IMR-90 (cell line): ENCODE data around the gene STK36. TPM values are rescaled to one million over a fixed set of nuclear protein-coding genes. Genes with fewer than 3 reads are reported as not detected.
A peak's percentile ranks its signal among the peaks of the same experiment; 100 is the strongest.

Experiments used
- ATAC-seq: fragments of 200-7000 bp; cut with Tn5 transposase; 2 replicates; pipeline ENCODE4 v1.9.1; 2020; ENCODE audit warnings: low read depth, mild to moderate bottlenecking, moderate library complexity
- BruUV-seq: library from RNA; stranded (reverse); fragments of 400-500 nt; replicated peaks from 2 replicates; lab custom pipeline; 2021; lab: Mats Ljungman, UMichigan
- CTCF ChIA-PET: fragments of 300-600 bp; formaldehyde crosslinking; extraction: SDS; loops from one replicate; lab custom pipeline; 2021; ENCODE audit warnings: antibody characterized with exemption; lab: Yijun Ruan, JAX
- POLR2A ChIA-PET: fragments of 300-600 bp; sonication (Branson Sonifier 250); formaldehyde crosslinking; loops from one replicate; lab custom pipeline; 2022; ENCODE audit warnings: antibody characterized with exemption; ENCODE audit not compliant: unreplicated experiment; lab: Charles Lee
- DNase-seq: peaks from one replicate; pipeline ENCODE4 v3.0.0; 2013
- H2AFZ ChIP-seq: replicated peaks from 2 replicates; pipeline ENCODE3; 2013; ENCODE audit warnings: low read length, mild to moderate bottlenecking; ENCODE audit not compliant: poor library complexity
- H2AK5ac ChIP-seq: 2 replicates; pipeline ENCODE4 v1.6.1; 2013; ENCODE audit warnings: low read depth, low read length, inconsistent platforms
- H2AK9ac ChIP-seq: replicated peaks from 2 replicates; pipeline ENCODE3; 2013; ENCODE audit warnings: mild to moderate bottlenecking, low read depth, low read length, moderate library complexity; ENCODE audit not compliant: poor library complexity
- H2BK120ac ChIP-seq: 2 replicates; pipeline ENCODE4 v1.6.1; 2013; ENCODE audit warnings: low read depth, low read length, inconsistent platforms
- H2BK15ac ChIP-seq: 3 replicates; pipeline ENCODE4 v1.6.1; 2013; ENCODE audit warnings: low read depth, low read length, inconsistent platforms
- H2BK20ac ChIP-seq: 2 replicates; pipeline ENCODE4 v1.6.1; 2013; ENCODE audit warnings: low read depth, mild to moderate bottlenecking, inconsistent platforms, low read length, moderate library complexity
- H2BK5ac ChIP-seq: 2 replicates; pipeline ENCODE4 v1.6.1; 2013; ENCODE audit warnings: mild to moderate bottlenecking, low read depth, low read length, inconsistent platforms; ENCODE audit not compliant: poor library complexity, severe bottlenecking
- H3K14ac ChIP-seq: replicated peaks from 2 replicates; pipeline ENCODE4 v1.6.1; 2013; ENCODE audit warnings: low read depth, low read length, inconsistent platforms
- H3K18ac ChIP-seq: 2 replicates; pipeline ENCODE4 v1.6.1; 2013; ENCODE audit warnings: low read depth, low read length, control low read depth
- H3K23ac ChIP-seq: 2 replicates; pipeline ENCODE4 v1.6.1; 2013; ENCODE audit warnings: low read depth, low read length, inconsistent platforms
- H3K27ac ChIP-seq: 2 replicates; pipeline ENCODE4 v1.5.1; 2013; ENCODE audit warnings: mild to moderate bottlenecking, control low read depth, low read length; ENCODE audit not compliant: insufficient read depth
- H3K27me3 ChIP-seq: 2 replicates; pipeline ENCODE4 v1.6.1; 2013; ENCODE audit warnings: low read length; ENCODE audit not compliant: control insufficient read depth, insufficient read depth
- H3K36me3 ChIP-seq: 2 replicates; pipeline ENCODE4 v1.6.1; 2013; ENCODE audit warnings: low read length, mixed read lengths; ENCODE audit not compliant: control insufficient read depth, insufficient read depth
- H3K4ac ChIP-seq: 2 replicates; pipeline ENCODE4 v1.6.1; 2013; ENCODE audit warnings: low read depth, low read length, inconsistent platforms
- H3K4me1 ChIP-seq: 2 replicates; pipeline ENCODE4 v1.6.1; 2013; ENCODE audit warnings: low read length, mixed read lengths; ENCODE audit not compliant: control insufficient read depth, insufficient read depth
- H3K4me2 ChIP-seq: 2 replicates; pipeline ENCODE4 v1.6.1; 2013; ENCODE audit warnings: low read depth, mild to moderate bottlenecking, control low read depth, low read length, moderate library complexity
- H3K4me3 ChIP-seq: 2 replicates; pipeline ENCODE4 v1.5.1; 2013; ENCODE audit warnings: low read depth, mild to moderate bottlenecking, control low read depth, low read length, moderate library complexity; ENCODE audit not compliant: insufficient read depth
- H3K56ac ChIP-seq: 2 replicates; pipeline ENCODE4 v1.6.1; 2013; ENCODE audit warnings: low read length, inconsistent platforms; ENCODE audit not compliant: insufficient read depth; ENCODE audit errors: extremely low read depth
- H3K79me1 ChIP-seq, 2 experiments: 2 replicates each; pipeline ENCODE4 v1.6.1; 2013; ENCODE audit warnings: low read length in 2 of 2, inconsistent platforms in 1 of 2, low read depth in 1 of 2
- H3K9ac ChIP-seq: 2 replicates; pipeline ENCODE4 v1.6.1; 2013; ENCODE audit warnings: low read depth, low read length, control low read depth
- H3K9me1 ChIP-seq: 2 replicates; pipeline ENCODE4 v1.6.1; 2013; ENCODE audit warnings: low read length, inconsistent platforms; ENCODE audit not compliant: insufficient read depth
- H3K9me3 ChIP-seq: 2 replicates; pipeline ENCODE4 v1.6.1; 2013; ENCODE audit warnings: low read length; ENCODE audit not compliant: control insufficient read depth, insufficient read depth
- H4K20me1 ChIP-seq: 2 replicates; pipeline ENCODE4 v1.6.1; 2013; ENCODE audit warnings: low read length, inconsistent platforms; ENCODE audit not compliant: insufficient read depth
- H4K5ac ChIP-seq: 2 replicates; pipeline ENCODE4 v1.6.1; 2013; ENCODE audit warnings: mild to moderate bottlenecking, low read depth, low read length, control low read depth
- H4K8ac ChIP-seq, 2 experiments: 2 replicates each; pipeline ENCODE4 v1.6.1; 2013; ENCODE audit warnings: low read depth in 2 of 2, low read length in 2 of 2, control low read depth in 1 of 2, inconsistent platforms in 1 of 2
- H4K91ac ChIP-seq: 2 replicates; pipeline ENCODE4 v1.6.1; 2013; ENCODE audit warnings: low read depth, low read length, inconsistent platforms; ENCODE audit not compliant: insufficient read depth
- CEBPB ChIP-seq: IDR thresholded peaks from 2 replicates; pipeline ENCODE4 v1.6.1; 2012; ENCODE audit warnings: low read depth, low read length, improper control_type of control experiment
- CHD1 ChIP-seq: IDR thresholded peaks from 2 replicates; pipeline ENCODE4 v1.6.1; 2012; ENCODE audit warnings: low read depth, low read length, improper control_type of control experiment
- CTCF ChIP-seq: conservative IDR thresholded peaks from 2 replicates; pipeline ENCODE4 v1.5.1; 2012; ENCODE audit warnings: mild to moderate bottlenecking, low read depth, low read length, improper control_type of control experiment
- ELK1 ChIP-seq: fragments of 150-350 bp; IDR thresholded peaks from 2 replicates; pipeline ENCODE4 v1.6.1; 2016; ENCODE audit warnings: low read depth, mild to moderate bottlenecking, low read length, moderate library complexity, borderline replicate concordance
- FOS ChIP-seq: fragments of 150-350 bp; IDR thresholded peaks from 2 replicates; pipeline ENCODE4 v1.6.1; 2016; ENCODE audit warnings: low read depth, low read length
- MAFK ChIP-seq: IDR thresholded peaks from 2 replicates; pipeline ENCODE4 v1.6.1; 2012; ENCODE audit warnings: low read depth, low read length, improper control_type of control experiment
- MAZ ChIP-seq: IDR thresholded peaks from 2 replicates; pipeline ENCODE4 v1.6.1; 2012; ENCODE audit warnings: low read depth, mild to moderate bottlenecking, low read length, improper control_type of control experiment, moderate library complexity, borderline replicate concordance
- MXI1 ChIP-seq: IDR thresholded peaks from 2 replicates; pipeline ENCODE4 v1.6.1; 2012; ENCODE audit warnings: low read depth, mild to moderate bottlenecking, low read length, moderate library complexity, borderline replicate concordance
- POLR2A ChIP-seq: IDR thresholded peaks from 2 replicates; pipeline ENCODE4 v1.6.1; 2012; ENCODE audit warnings: mild to moderate bottlenecking, low read depth, low read length
- RAD21 ChIP-seq: IDR thresholded peaks from 2 replicates; pipeline ENCODE4 v1.6.1; 2012; ENCODE audit warnings: low read length, improper control_type of control experiment
- RCOR1 ChIP-seq: IDR thresholded peaks from 2 replicates; pipeline ENCODE4 v1.6.1; 2012; ENCODE audit warnings: mild to moderate bottlenecking, low read length, improper control_type of control experiment; ENCODE audit not compliant: insufficient replicate concordance
- RFX5 ChIP-seq: IDR thresholded peaks from 2 replicates; pipeline ENCODE4 v1.8.0; 2012; ENCODE audit warnings: low read depth, mild to moderate bottlenecking, low read length, moderate library complexity
- SMC3 ChIP-seq: fragments of 150-350 bp; IDR thresholded peaks from 2 replicates; pipeline ENCODE4 v1.6.1; 2016; ENCODE audit warnings: low read depth, mild to moderate bottlenecking, antibody characterized with exemption, low read length, moderate library complexity
- WGBS, 2 experiments: methylation state at CpG; one replicate each; pipeline versions ENCODE4 v1.1.5 to v1.1.7; 2013; ENCODE audit warnings: missing lambda C conversion rate in 2 of 2; ENCODE audit not compliant: insufficient read length in 1 of 2; ENCODE audit errors: extremely low coverage in 2 of 2; 5-methylcytosine and 5-hydroxymethylcytosine counted together
- dilution Hi-C: fragments of 300-500 bp; cut with HindIII; formaldehyde crosslinking; loops from one replicate; pipeline ENCODE4 v1.14.3; 2018; ENCODE audit warnings: low sequenced_read_pairs; ENCODE audit not compliant: unreplicated experiment
- in situ Hi-C: fragments of 300-500 bp; cut with MboI; formaldehyde crosslinking; loops from 3 replicates; pipeline ENCODE4 v1.14.3; 2019; ENCODE audit warnings: low sequenced_read_pairs, inconsistent platforms, mixed read lengths
- intact Hi-C: fragments of 100-400 bp; cut with micrococcal nuclease; formaldehyde crosslinking; loops from 2 replicates; pipeline ENCODE4 v1.10.0; 2022
- polyA plus RNA-seq, 3 experiments: library from polyadenylated mRNA; depleted of rRNA; stranded (reverse); fragments of >200 nt; gene quantifications; 2 replicates each; pipeline ENCODE4 v1.2.3, GENCODE V29; 2012; ENCODE audit warnings: low replicate concordance in 1 of 3
- total RNA-seq: library from RNA; depleted of rRNA; stranded (reverse); fragments of >200 nt; gene quantifications from 2 replicates; pipeline ENCODE4 v1.2.3, GENCODE V29; 2012
- TF ChIP-seq, protein P1 (sequence below): fragments of 150-350 bp; IDR thresholded peaks from 2 replicates; pipeline ENCODE4 v1.6.1; 2017; ENCODE audit warnings: mild to moderate bottlenecking, antibody characterized with exemption, low read length, low read depth

The STK36 gene
- total and polyA plus RNA-seq, 2 of the 4 experiments (the other 2 are of a cell fraction), result 17.6 to 44.5 TPM

- H4K5ac ChIP-seq, result peak overlapping the region; percentile 67
- no peak overlapping the region; the same call in 1 of the 2 replicates for H3K9ac ChIP-seq
- TF ChIP-seq RFX5 (no peak), RAD21 (no peak), MAZ (no peak), CEBPB (no peak), RCOR1 (no peak), POLR2A (no peak), FOS (no peak), MAFK (no peak), ELK1 (no peak), SMC3 (no peak), MXI1 (no peak), CHD1 (no peak), CTCF (no peak)
- TF ChIP-seq, protein P1, sequence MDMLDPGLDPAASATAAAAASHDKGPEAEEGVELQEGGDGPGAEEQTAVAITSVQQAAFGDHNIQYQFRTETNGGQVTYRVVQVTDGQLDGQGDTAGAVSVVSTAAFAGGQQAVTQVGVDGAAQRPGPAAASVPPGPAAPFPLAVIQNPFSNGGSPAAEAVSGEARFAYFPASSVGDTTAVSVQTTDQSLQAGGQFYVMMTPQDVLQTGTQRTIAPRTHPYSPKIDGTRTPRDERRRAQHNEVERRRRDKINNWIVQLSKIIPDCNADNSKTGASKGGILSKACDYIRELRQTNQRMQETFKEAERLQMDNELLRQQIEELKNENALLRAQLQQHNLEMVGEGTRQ, result no peak
- no peaks in the 10 kb centered on the region for H3K36me3 ChIP-seq
- ATAC-seq (no peak), DNase-seq (no peak)
- H2AFZ ChIP-seq, result peak overlapping the region; percentile 88
- intact Hi-C loops, result loop anchor here (1.0 to 2.0 kb wide), 2 partner anchors 20 to 137 kb away; no protein-coding TSS in a partner anchor
- WGBS, 2 experiments, result 53% methylated on average over 9 of the region's 14 CpGs; no CpG with 5 or more reads in 1 of the 2 experiments
- peak overlapping the region; percentile 57 for H2AK9ac ChIP-seq
- no peak overlapping the region for H2BK15ac ChIP-seq
- peaks cover 11 to 23% of the 10 kb centered on the region in 2 experiments; a peak in 3 of 4 replicates for H3K79me1 ChIP-seq
- no peak overlapping the region for H3K18ac ChIP-seq
- H3K9me1 ChIP-seq, result peaks cover 6% of the 10 kb centered on the region; the same call in 1 of the 2 replicates
- H3K4me2 ChIP-seq, result peak overlapping the region; percentile 56
- H2BK20ac ChIP-seq, result no peak overlapping the region
- peaks cover 3% of the 10 kb centered on the region for H3K4me1 ChIP-seq
- in situ Hi-C loops, result no loop called here
- H3K4ac ChIP-seq, result peak overlapping the region; percentile 46; the same call in 1 of the 2 replicates
- no peak overlapping the region for H2BK5ac ChIP-seq
- H4K20me1 ChIP-seq, result no peaks in the 10 kb centered on the region
- peak overlapping the region; percentile 16 for H3K4me3 ChIP-seq
- no peak overlapping the region for H4K91ac ChIP-seq
- dilution Hi-C loops, result no loop called here
- no peak overlapping the region for H2AK5ac ChIP-seq
- H3K27me3 ChIP-seq, result no peaks in the 10 kb centered on the region
- H3K56ac ChIP-seq, result no peak overlapping the region
- H4K8ac ChIP-seq, result peak overlapping the region; percentile 88 to 97
- CTCF ChIA-PET, result interaction anchor here (0.5 to 2.0 kb wide), 13 partner anchors 12 to 166 kb away, joined by 3 to 9 read pairs (median 4); partner anchors contain the start of genes RNF25 and STK36
- H3K27ac ChIP-seq, result peak overlapping the region; percentile 4; the same call in 1 of the 2 replicates
- no peaks in the 10 kb centered on the region for H3K9me3 ChIP-seq
- no peak overlapping the region for H3K14ac ChIP-seq
- H2BK120ac ChIP-seq, result no peak overlapping the region
- no peak overlapping the region for H3K23ac ChIP-seq
- no TSS peak for BruUV-seq
- POLR2A ChIA-PET, result no interaction called here
Observed at GRCh38 chr2:218710334-218710686, 38.4 kb downstream of the STK36 start.
